ENCODE measurements around the gene CNTRL. TPM values are rescaled to one million over a fixed set of nuclear protein-coding genes. Genes with fewer than 3 reads are reported as not detected.

The CNTRL gene
- total and polyA plus RNA-seq, 12 donors, result 2.5 to 7.5 (median 4.2) TPM

GRCh38 chr9:121048175-121048574 is 26.6 kb upstream of the CNTRL start:
- no peaks in the 10 kb centered on the region for H3K36me3 ChIP-seq

GRCh38 chr9:121048618-121049017 is 26.1 kb upstream of the CNTRL start:
- no peak for DNase-seq
- ATAC-seq, result no peak
- Histone ChIP-seq H3K9me3 (no peaks in the 10 kb centered on the region), H3K27ac (no peak overlapping the region), H3K27me3 (no peaks in the 10 kb centered on the region), H3K4me3 (no peak overlapping the region), H3K36me3 (no peaks in the 10 kb centered on the region), H3K4me1 (no peaks in the 10 kb centered on the region)
- intact Hi-C loops (cut with DNase I), result no loop called here
- no peak for TF ChIP-seq CTCF (IDR thresholded peaks at IDR 0.05)

More at GRCh38 chr9:121048175-121048574, 26.6 kb upstream of the CNTRL start:
- intact Hi-C loops (cut with DNase I), result no loop called here
- H3K9me3 ChIP-seq, result no peaks in the 10 kb centered on the region
- DNase-seq (no peak), ATAC-seq (no peak)
- H3K27ac ChIP-seq, result no peak overlapping the region
- TF ChIP-seq CTCF (IDR thresholded peaks at IDR 0.05), result no peak
- no peaks in the 10 kb centered on the region for H3K4me1 ChIP-seq
- WGBS, 2 donors, result 96 to 98% methylated on average over 2 of the region's 2 CpGs
- H3K4me3 ChIP-seq, result no peak overlapping the region
- H3K27me3 ChIP-seq, result no peaks in the 10 kb centered on the region

GRCh38 chr9:121050128-121050988 is 24.4 kb upstream of the CNTRL start, which contains the start of gene C5:
Gene C5, minus strand, starts transcription at chr9:121050275. Its CDS starts 29 bp downstream, at chr9:121050246.
- H3K27me3 ChIP-seq, result no peaks in the 10 kb centered on the region
- ATAC-seq, result no peak
- no peak for TF ChIP-seq CTCF (IDR thresholded peaks at IDR 0.05)
- intact Hi-C loops (cut with DNase I), result loop anchor here in 2 of 10 donors (10.0 kb wide), 1 partner anchor 296 kb away; no protein-coding TSS in a partner anchor
- H3K9me3 ChIP-seq, result no peaks in the 10 kb centered on the region
- 85 to 87% methylated on average over 6 of the region's 6 CpGs for WGBS, 2 donors
- no peaks in the 10 kb centered on the region for H3K4me1 ChIP-seq
- H3K36me3 ChIP-seq, result no peaks in the 10 kb centered on the region
- DNase-seq, result no peak
- no peak within 1 kb of the TSS for H3K27ac ChIP-seq
- H3K4me3 ChIP-seq, result no peak within 1 kb of the TSS

- Histone ChIP-seq H3K4me1 (no peaks in the 10 kb centered on the region), H3K27ac (no peak overlapping the region), H3K4me3 (no peak overlapping the region), H3K9me3 (peaks cover 0 to 14% (median 0%) of the 10 kb centered on the region in 11 donors), H3K27me3 (no peaks in the 10 kb centered on the region), H3K36me3 (no peaks in the 10 kb centered on the region)
- TF ChIP-seq CTCF (IDR thresholded peaks at IDR 0.05), result no peak
- DNase-seq (no peak), ATAC-seq (no peak)
- intact Hi-C loops (cut with DNase I), result loop anchor here in 2 of 10 donors (10.0 kb wide), 1 partner anchor 299 kb away; no protein-coding TSS in a partner anchor
- WGBS, 2 donors, result 66 to 71% methylated on average over 4 of the region's 4 CpGs
Observed at GRCh38 chr9:121053544-121053943, 21.2 kb upstream of the CNTRL start.

Data from heart right ventricle (tissue), 16 donors.